AG04450 (cell line): ENCODE results near the gene RTN4RL2. TPM values are rescaled to one million over a fixed set of nuclear protein-coding genes. Genes with fewer than 3 reads are reported as not detected.

Experiments
- CTCF ChIA-PET: fragments of 300-600, 350-600 bp; formaldehyde crosslinking; extraction: SDS; loops from one replicate; lab custom pipeline; 2022; ENCODE audit warnings: antibody characterized with exemption, inconsistent platforms; lab: Charles Lee
- POLR2A ChIA-PET: fragments of 350-600 bp; formaldehyde crosslinking; extraction: SDS; loops from one replicate; lab custom pipeline; 2021; ENCODE audit warnings: antibody characterized with exemption, inconsistent platforms; lab: Yijun Ruan, JAX
- DNase-seq: peaks from one replicate; pipeline ENCODE4 v3.0.0-alpha.2; 2011; ENCODE audit warnings: low read depth, low spot score
- H3K27ac ChIP-seq: one replicate; pipeline ENCODE4 v1.5.1; 2012; ENCODE audit warnings: low read depth, low read length, control low read depth
- H3K27me3 ChIP-seq: one replicate; pipeline ENCODE4 v1.6.0; 2012; ENCODE audit warnings: low read length; ENCODE audit not compliant: control insufficient read depth, insufficient read depth
- H3K4me3 ChIP-seq: 2 replicates; pipeline ENCODE4 v1.5.1; 2011; ENCODE audit warnings: mild to moderate bottlenecking, low read depth, low read length, control low read depth
- H3K9me3 ChIP-seq: 2 replicates; pipeline ENCODE4 v1.5.1; 2012; ENCODE audit warnings: low read length; ENCODE audit not compliant: control insufficient read depth, insufficient read depth
- CTCF ChIP-seq: IDR thresholded peaks from 2 replicates; pipeline ENCODE4 v1.5.1; 2011; ENCODE audit warnings: low read depth, low read length, control low read depth, inconsistent platforms
- polyA plus RNA-seq: library from polyadenylated mRNA; depleted of rRNA; stranded (reverse); fragments of >200 nt; gene quantifications from 2 replicates; pipeline ENCODE4 v1.2.3, GENCODE V29; 2011; rRNA removed
- small RNA-seq: library from RNA; depleted of rRNA; stranded (forward); fragments of <200 nt; gene quantifications from one replicate; pipeline ENCODE3, GENCODE V24; 2012; ENCODE audit warnings: low read depth; ENCODE audit not compliant: insufficient read length

The RTN4RL2 gene
- polyA plus RNA-seq, 1 experiment, result 0.11 TPM

- Histone ChIP-seq H3K27ac (peak within 1 kb of the TSS; percentile 57), H3K27me3 (no peaks in the 10 kb centered on the region), H3K4me3 (peak within 1 kb of the TSS; percentile 85), H3K9me3 (no peaks in the 10 kb centered on the region; the same call in 1 of the 2 replicates)
- no peak for TF ChIP-seq CTCF
- no peak for DNase-seq
- ChIA-PET CTCF (interaction anchor here (0.9 to 6.4 kb wide), 9 partner anchors 11 to 129 kb away, joined by 3 to 52 read pairs (median 8); partner anchors contain the start of gene RTN4RL2), POLR2A (interaction anchor here (0.5 kb wide), 1 partner anchor 1064 kb away, joined by 3 read pairs; no protein-coding TSS in a partner anchor)
Observed at GRCh38 chr11:57515332-57516060, 55.2 kb downstream of the RTN4RL2 start, which contains the start of gene SLC43A1. TSS of gene SLC43A1 (minus strand) at chr11:57515702. CDS start at chr11:57514111, 1,591 bp downstream.

- CTCF ChIA-PET, result interaction anchor here (0.9 to 6.4 kb wide), 9 partner anchors 11 to 129 kb away, joined by 3 to 52 read pairs (median 5); partner anchors contain the start of gene RTN4RL2
- no peak overlapping the region for H3K27ac ChIP-seq
Observed at GRCh38 chr11:57516061-57516443, 55.7 kb downstream of the RTN4RL2 start.

GRCh38 chr11:57521116-57521515 lies 60.8 kb downstream of the RTN4RL2 start:
- Histone ChIP-seq H3K9me3 (no peaks in the 10 kb centered on the region), H3K27ac (no peak overlapping the region), H3K4me3 (no peak overlapping the region), H3K27me3 (no peaks in the 10 kb centered on the region)
- ChIA-PET CTCF (interaction anchor here (0.7 to 2.3 kb wide), 5 partner anchors 28 to 1002 kb away, joined by 3 to 11 read pairs (median 4); no protein-coding TSS in a partner anchor), POLR2A (no interaction called here)
- TF ChIP-seq CTCF, result no peak
- no peak for DNase-seq

More at GRCh38 chr11:57516061-57516443, 55.7 kb downstream of the RTN4RL2 start:
- TF ChIP-seq CTCF, result no peak
- H3K4me3 ChIP-seq, result peak overlapping the region; percentile 85
- DNase-seq, result no peak
- H3K27me3 ChIP-seq, result no peaks in the 10 kb centered on the region
- H3K9me3 ChIP-seq, result no peaks in the 10 kb centered on the region; the same call in 1 of the 2 replicates
- POLR2A ChIA-PET, result interaction anchor here (0.5 kb wide), 1 partner anchor 1064 kb away, joined by 3 read pairs; no protein-coding TSS in a partner anchor

GRCh38 chr11:57523419-57523818 lies 63.1 kb downstream of the RTN4RL2 start:
- no peak for TF ChIP-seq CTCF
- ChIA-PET CTCF (interaction anchor here (0.9 to 7.6 kb wide), 3 partner anchors 30 to 178 kb away, joined by 3 to 215 read pairs (median 121); no protein-coding TSS in a partner anchor), POLR2A (no interaction called here)
- Histone ChIP-seq H3K4me3 (no peak overlapping the region), H3K27me3 (no peaks in the 10 kb centered on the region), H3K27ac (no peak overlapping the region), H3K9me3 (no peaks in the 10 kb centered on the region)
- no peak for DNase-seq

Small RNAs within 50 kb of the gene (small RNA-seq; reads per million reads assigned to genes)
- gene RNA5SP341, result not detected

Other genes starting within 250 kb of the RTN4RL2 start
- gene APLNR, start 223.3 kb upstream of the RTN4RL2 start, polyA plus RNA-seq, result not detected in 2 replicates
- 59.4 and 63.8 TPM in 2 replicates for gene TNKS1BP1, start 135.6 kb upstream of the RTN4RL2 start, polyA plus RNA-seq
- 111 and 113 TPM in 2 replicates for gene SSRP1, start 124.6 kb upstream of the RTN4RL2 start, polyA plus RNA-seq
- gene P2RX3, start 122.2 kb upstream of the RTN4RL2 start, polyA plus RNA-seq, result not detected in 2 replicates
- not detected in 2 replicates for gene PRG3, start 79.4 kb upstream of the RTN4RL2 start, polyA plus RNA-seq
- gene PRG2, start 69.9 kb upstream of the RTN4RL2 start, polyA plus RNA-seq, result not detected in 2 replicates
- 24.4 and 25.1 TPM in 2 replicates for gene SLC43A3, start 33.4 kb upstream of the RTN4RL2 start, polyA plus RNA-seq
- gene SLC43A1, start 55.2 kb downstream of the RTN4RL2 start, polyA plus RNA-seq, result 14.6 and 17.5 TPM in 2 replicates
- 76.6 and 82.8 TPM in 2 replicates for gene TIMM10, start 70.2 kb downstream of the RTN4RL2 start, polyA plus RNA-seq
- not detected in 2 replicates for gene SMTNL1, start 77.1 kb downstream of the RTN4RL2 start, polyA plus RNA-seq
- 63.8 and 76.8 TPM in 2 replicates for gene UBE2L6, start 107.1 kb downstream of the RTN4RL2 start, polyA plus RNA-seq
- gene SERPING1, start 137.2 kb downstream of the RTN4RL2 start, polyA plus RNA-seq, result 15.2 and 21.1 TPM in 2 replicates
- gene YPEL4, start 189.4 kb downstream of the RTN4RL2 start, polyA plus RNA-seq, result 0.83 and 1.1 TPM in 2 replicates
- gene CLP1, start 197.2 kb downstream of the RTN4RL2 start, polyA plus RNA-seq, result 17.7 and 18.0 TPM in 2 replicates
- gene ZDHHC5, start 207.6 kb downstream of the RTN4RL2 start, polyA plus RNA-seq, result 56.7 and 64.3 TPM in 2 replicates